Activated naive CD4-positive, alpha-beta T cell treated with anti-CD3 and anti-CD28 coated beads, Interleukin-2, amount 50 U/mL, for 72 hours (primary cell): ENCODE measurements around the gene PRR36. TPM values are rescaled to one million over a fixed set of nuclear protein-coding genes. Genes with fewer than 3 reads are reported as not detected.

Source experiments
- ATAC-seq, 2 donors: fragments of 150-1000 bp; cut with Tn5 transposase; 2 replicates each; pipeline ENCODE4 v1.10.0; 2021; ENCODE audit warnings: mild to moderate bottlenecking in 2 of 2, moderate library complexity in 2 of 2
- DNase-seq, 2 donors: peaks; one replicate each; pipeline ENCODE4 v3.0.0; 2021 to 2022; ENCODE audit warnings: low spot score in 2 of 2
- H3K27ac Mint-ChIP-seq, 2 donors: one replicate each; pipeline ENCODE4 v1.8.0; 2022; ENCODE audit warnings: mild to moderate bottlenecking in 2 of 2, mixed read lengths in 2 of 2
- H3K36me3 Mint-ChIP-seq, 2 donors: one replicate each; pipeline ENCODE4 v1.8.0; 2022; ENCODE audit warnings: mixed read lengths in 2 of 2
- H3K9me3 Mint-ChIP-seq, 2 donors: one replicate each; pipeline ENCODE4 v1.8.0; 2022; ENCODE audit warnings: mixed read lengths in 2 of 2
- total RNA-seq, 2 donors: library from RNA; stranded (reverse); gene quantifications; one replicate each; pipeline ENCODE4 v1.2.3, GENCODE V29; 2022

Gene PRR36
- total RNA-seq, 2 donors from 2014 or later: 0.20 to 0.97 TPM

DNA sequence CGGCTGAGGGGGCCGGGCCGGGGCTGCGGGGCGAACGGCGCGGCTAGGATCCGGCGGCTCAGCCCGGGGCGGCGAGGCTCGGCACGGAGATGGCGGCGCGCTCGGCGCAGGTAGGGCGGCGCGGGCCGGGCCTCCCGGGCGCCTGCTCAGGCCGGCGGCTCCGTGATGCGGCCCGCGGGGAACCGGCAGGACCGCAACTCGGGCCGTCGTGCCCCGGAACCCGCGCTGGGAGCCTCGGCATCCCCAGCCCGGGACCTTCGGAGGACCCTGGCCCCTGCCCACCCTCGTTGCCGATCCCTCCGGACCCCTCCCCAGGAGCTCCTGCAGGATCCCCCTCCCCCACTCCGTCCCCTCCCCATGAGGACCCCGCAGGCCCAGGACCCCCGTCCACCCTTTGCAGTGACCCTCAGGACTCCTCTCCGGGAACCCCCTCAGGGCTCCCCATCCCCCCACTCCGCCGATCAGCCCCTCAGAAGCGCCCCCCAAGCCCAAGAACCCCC lies 43.9 kb downstream of the PRR36 start:
- no peak for DNase-seq
- Mint-ChIP-seq H3K27ac (no peak overlapping the region), H3K36me3 (no peaks in the 10 kb centered on the region), H3K9me3 (no peaks in the 10 kb centered on the region)
- no peak for ATAC-seq

DNA sequence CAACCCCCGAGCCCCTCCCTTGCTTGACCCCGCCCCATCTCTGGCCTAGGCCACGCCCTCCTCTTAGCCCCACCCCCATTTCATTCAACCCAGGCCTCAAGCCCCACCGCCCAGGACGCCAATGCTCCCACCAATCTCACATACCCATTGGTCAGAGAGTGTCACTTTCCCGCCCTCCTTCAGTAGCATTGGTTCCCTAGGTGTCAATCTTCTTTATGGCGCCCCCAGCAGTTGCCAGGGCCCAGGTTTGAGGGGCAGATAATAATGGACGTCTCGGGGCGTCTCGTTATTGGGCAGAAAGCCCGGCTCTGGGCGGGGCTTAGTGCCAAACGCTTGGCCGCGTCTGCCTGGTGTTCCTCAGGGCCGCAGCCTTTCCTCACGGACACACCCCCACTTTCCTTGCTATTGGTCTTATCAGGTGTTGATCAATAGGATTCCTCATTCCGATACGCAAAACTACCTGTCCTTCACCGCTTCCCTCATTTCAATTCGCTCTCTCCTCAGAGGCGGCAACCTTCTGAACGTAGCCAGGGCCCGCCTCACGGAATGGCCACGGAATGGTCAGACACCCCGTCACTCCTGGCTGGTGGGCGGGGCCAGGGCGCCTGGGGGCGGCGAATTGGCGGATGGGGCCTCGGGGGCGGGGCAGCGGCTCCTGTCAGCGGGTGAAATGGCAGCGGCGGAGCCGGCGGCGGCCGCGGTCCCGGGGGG lies 44.5 kb downstream of the PRR36 start, which contains the start of gene EVI5L:
TSS of gene EVI5L (plus strand) at position 658 of the 711 bp plus-strand sequence. CDS start 16,325 bp downstream, outside the sequence.
- peak; percentile 90 to 91 for ATAC-seq

DNA sequence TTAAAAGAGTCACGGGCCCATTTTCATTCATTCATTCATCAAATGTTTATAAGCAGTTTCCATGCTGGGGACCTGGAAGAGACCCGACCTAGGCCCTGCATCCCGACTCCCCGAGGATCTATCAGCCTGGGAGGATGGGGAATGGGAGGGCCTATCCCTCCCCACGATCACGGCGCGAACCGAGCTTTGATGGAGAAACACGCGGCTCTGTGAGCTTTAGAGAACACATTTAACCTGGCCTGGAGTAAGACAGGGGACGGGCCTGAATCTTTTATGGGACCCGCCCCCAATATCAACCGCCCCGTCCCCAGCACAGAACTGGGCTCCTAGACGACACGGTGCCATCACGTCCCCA lies 45.0 kb downstream of the PRR36 start:
- Mint-ChIP-seq H3K36me3 (no peaks in the 10 kb centered on the region), H3K9me3 (no peaks in the 10 kb centered on the region), H3K27ac (peak overlapping the region; percentile 81 to 90)
- ATAC-seq (no peak), DNase-seq (no peak)

More for the DNA sequence above, 44.5 kb downstream of the PRR36 start, which contains the start of gene EVI5L:
- Mint-ChIP-seq H3K27ac (peak within 1 kb of the TSS; percentile 81 to 90), H3K9me3 (no peaks in the 10 kb centered on the region), H3K36me3 (no peaks in the 10 kb centered on the region)
- DNase-seq: peak; percentile 99 to 100

DNA sequence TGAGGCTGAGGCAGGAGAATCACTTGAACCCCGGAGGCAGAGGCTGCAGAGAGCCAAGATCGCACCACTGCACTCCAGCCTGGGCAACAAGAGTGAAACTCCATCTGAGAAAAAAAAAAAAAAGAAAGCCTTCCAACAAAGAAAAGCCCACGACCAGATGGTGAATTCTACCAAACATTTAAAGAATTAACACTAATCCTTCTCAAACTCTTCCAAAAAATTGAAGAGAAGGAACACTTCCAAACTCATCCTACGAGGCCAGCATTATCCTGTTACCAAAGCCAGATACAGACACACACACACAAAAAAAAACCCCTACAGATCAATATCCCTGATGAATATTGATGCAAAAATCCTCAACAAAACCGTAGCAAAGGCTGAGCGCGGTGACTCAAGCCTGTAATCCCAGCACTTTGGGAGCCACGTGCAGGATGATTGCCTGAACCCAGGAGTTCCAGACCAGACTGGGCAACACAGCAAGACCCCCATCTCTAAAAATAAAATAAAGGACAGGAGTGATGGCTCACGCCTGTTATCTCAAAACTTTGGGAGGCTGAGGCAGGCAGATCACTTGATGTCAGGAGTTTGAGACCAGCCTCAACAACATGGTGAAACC lies 50.4 kb downstream of the PRR36 start:
- no peak for DNase-seq
- no peak overlapping the region for H3K27ac Mint-ChIP-seq
- peaks cover 5% of the 10 kb centered on the region in 2 donors for H3K36me3 Mint-ChIP-seq
- ATAC-seq: no peak
- no peaks in the 10 kb centered on the region for H3K9me3 Mint-ChIP-seq

DNA sequence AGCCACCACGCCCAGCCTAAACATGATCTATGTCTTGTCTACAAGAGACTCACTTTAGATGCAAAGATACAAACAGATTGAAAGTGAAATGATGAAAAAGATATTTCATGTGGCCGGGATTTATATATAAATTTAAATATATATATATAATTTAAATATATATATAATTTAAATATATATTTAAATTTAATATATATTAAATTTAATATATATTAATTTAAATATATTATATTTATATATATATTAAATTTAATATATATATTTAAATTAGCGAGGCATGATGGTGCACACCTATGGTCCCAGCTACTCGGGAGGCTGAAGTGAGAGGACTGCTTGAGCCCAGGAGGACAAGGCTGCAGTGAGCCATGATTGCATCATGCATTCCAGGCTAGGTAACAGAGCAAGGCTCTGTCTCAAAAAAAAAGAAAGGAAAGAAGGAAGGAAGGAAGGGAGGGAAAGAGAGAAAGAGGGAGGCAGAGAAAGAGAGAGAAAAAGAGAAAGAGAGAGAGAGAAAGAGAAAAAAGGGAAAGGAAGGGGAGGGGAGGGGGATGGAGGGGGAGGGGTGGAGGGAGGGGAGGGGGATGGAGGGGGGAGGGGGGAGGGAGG lies 51.2 kb downstream of the PRR36 start:
- ATAC-seq (no peak), DNase-seq (no peak)
- Mint-ChIP-seq H3K27ac (no peak overlapping the region), H3K36me3 (peaks cover 6 to 11% of the 10 kb centered on the region in 2 donors), H3K9me3 (no peaks in the 10 kb centered on the region)

DNA sequence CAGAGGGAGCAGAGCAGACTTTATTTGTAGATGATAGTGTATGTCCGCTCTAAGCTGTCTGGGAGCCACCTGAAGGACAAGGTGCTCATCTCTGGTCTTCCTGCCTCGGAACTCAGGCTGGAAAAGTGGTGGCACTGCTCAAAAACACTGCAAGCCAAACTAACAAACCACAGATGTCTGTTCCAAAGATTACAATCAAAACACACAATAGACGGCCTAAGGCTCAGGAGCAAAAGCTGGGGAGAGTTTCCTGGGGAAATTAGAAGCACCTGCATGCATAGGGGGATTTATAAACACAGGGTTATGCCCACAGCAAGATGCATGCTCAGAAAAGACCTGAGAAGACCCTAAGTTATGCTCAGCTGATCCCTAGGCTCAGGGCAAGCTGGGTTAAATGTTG lies 53.6 kb downstream of the PRR36 start:
- Mint-ChIP-seq H3K9me3 (peaks cover 4 to 13% of the 10 kb centered on the region in 2 donors), H3K36me3 (peaks cover 6 to 25% of the 10 kb centered on the region in 2 donors), H3K27ac (no peak overlapping the region)
- ATAC-seq (no peak), DNase-seq (no peak)

DNA sequence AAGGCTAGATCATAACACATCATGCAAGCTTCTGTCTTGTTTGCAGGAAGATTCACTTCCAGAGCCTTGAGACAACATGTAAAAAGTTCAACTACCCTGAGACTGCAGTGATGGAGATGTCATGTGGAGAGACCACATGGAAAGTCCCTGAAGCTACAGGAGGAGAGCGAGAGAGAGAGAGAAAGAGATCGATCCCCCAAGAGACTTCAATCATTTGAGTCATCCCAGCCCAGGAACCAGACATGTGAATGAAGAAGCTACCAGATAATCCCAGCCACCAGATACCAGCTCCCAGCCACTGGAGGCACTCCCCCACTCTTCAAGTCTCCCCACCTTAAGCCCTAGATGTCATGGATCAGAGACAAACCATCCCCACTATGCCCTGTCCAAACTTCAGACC lies 54.9 kb downstream of the PRR36 start:
- ATAC-seq (peak in 1 of 2 donors; percentile 56), DNase-seq (no peak)
- Mint-ChIP-seq H3K27ac (no peak overlapping the region), H3K9me3 (peaks cover 4 to 13% of the 10 kb centered on the region in 2 donors), H3K36me3 (peaks cover 6 to 30% of the 10 kb centered on the region in 2 donors)

DNA sequence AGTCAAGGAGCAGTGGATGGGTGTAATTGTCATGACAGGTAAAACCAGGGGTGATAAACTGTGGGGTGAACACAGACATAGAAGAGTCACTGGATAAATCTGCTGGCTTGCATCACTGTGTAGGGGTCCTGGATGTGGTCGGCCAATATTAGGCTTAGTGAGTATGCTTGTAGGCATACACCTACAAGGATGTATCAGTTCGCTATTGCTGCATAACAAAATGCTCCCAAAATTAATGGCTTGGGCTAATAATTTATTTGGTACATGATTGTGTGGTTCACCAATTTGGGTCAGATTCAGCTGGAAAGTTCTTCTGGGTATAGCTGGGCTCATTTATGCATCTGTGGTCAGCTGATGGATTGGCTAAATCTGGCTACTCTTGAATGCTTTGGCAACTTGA lies 55.4 kb downstream of the PRR36 start:
- no peak for DNase-seq
- H3K36me3 Mint-ChIP-seq: peaks cover 6 to 30% of the 10 kb centered on the region in 2 donors
- peaks cover 4 to 13% of the 10 kb centered on the region in 2 donors for H3K9me3 Mint-ChIP-seq
- no peak overlapping the region for H3K27ac Mint-ChIP-seq
- no peak for ATAC-seq

Other genes starting within 250 kb of the PRR36 start
- 10 to 100 TPM; 46.4 to 65.6 TPM for gene XAB2, start 244.8 kb downstream of the PRR36 start, total RNA-seq
- 100 to 1,000 TPM; 101 to 108 TPM for gene PET100, start 244.6 kb downstream of the PRR36 start, total RNA-seq
- gene PCP2, start 240.7 kb downstream of the PRR36 start, total RNA-seq: 1 to 10 TPM; 1.8 to 4.2 TPM
- gene STXBP2, start 237.3 kb downstream of the PRR36 start, total RNA-seq: 100 to 1,000 TPM; 103 to 111 TPM
- gene RETN, start 205.3 kb downstream of the PRR36 start, total RNA-seq: not detected
- not detected for gene MCEMP1, start 197.3 kb downstream of the PRR36 start, total RNA-seq
- 10 to 100 TPM; 58.9 to 84.4 TPM for gene TRAPPC5, start 193.6 kb downstream of the PRR36 start, total RNA-seq
- under 1 TPM; 0.56 to 0.57 TPM for gene FCER2, start 172.3 kb downstream of the PRR36 start, total RNA-seq
- gene CLEC4G, start 142.3 kb downstream of the PRR36 start, total RNA-seq: not detected
- gene CD209, start 126.9 kb downstream of the PRR36 start, total RNA-seq: not detected
- not detected for gene CLEC4M, start 111.1 kb downstream of the PRR36 start, total RNA-seq
- gene EVI5L, start 44.2 kb downstream of the PRR36 start, total RNA-seq: 1 to 10 TPM; 4.6 to 7.8 TPM
- not detected for gene LRRC8E, start 14.1 kb upstream of the PRR36 start, total RNA-seq
- gene MAP2K7, start 29.5 kb upstream of the PRR36 start, total RNA-seq: 10 to 100 TPM; 38.4 to 55.3 TPM
- gene TGFBR3L, start 40.4 kb upstream of the PRR36 start, total RNA-seq: 1 to 10 TPM; 3.3 to 5.8 TPM
- gene SNAPC2, start 45.9 kb upstream of the PRR36 start, total RNA-seq: 10 to 100 TPM; 16.0 to 22.0 TPM
- under 1 TPM in 1 of 2 donors, not detected in 1; 0.78 TPM for gene CTXN1, start 51.7 kb upstream of the PRR36 start, total RNA-seq
- gene TIMM44, start 69.3 kb upstream of the PRR36 start, total RNA-seq: 10 to 100 TPM; 66.0 to 99.3 TPM
- gene ELAVL1, start 131.3 kb upstream of the PRR36 start, total RNA-seq: 100 to 1,000 TPM; 121 to 146 TPM
- under 1 TPM in 1 of 2 donors, not detected in 1; 0.56 TPM for gene CCL25, start 178.4 kb upstream of the PRR36 start, total RNA-seq